Neuronal stem cell (in vitro differentiated cells): ENCODE results near the gene RASSF6.

Experiments
- DNase-seq: peaks from one replicate; pipeline ENCODE4 v3.0.0-alpha.2; 2013; ENCODE audit warnings: low spot score
- H2AFZ ChIP-seq: one replicate; pipeline ENCODE4 v1.6.1; 2013; ENCODE audit warnings: mild to moderate bottlenecking, low read length, inconsistent platforms
- H2AK5ac ChIP-seq: 2 replicates; pipeline ENCODE4 v1.6.1; 2013; ENCODE audit warnings: low read depth, mild to moderate bottlenecking, inconsistent platforms, low read length, moderate library complexity, mixed read lengths
- H2BK120ac ChIP-seq: 2 replicates; pipeline ENCODE4 v1.6.1; 2013; ENCODE audit warnings: low read depth, mild to moderate bottlenecking, inconsistent platforms, low read length, moderate library complexity, mixed read lengths
- H2BK12ac ChIP-seq: one replicate; pipeline ENCODE4 v1.6.1; 2013; ENCODE audit warnings: low read length, inconsistent platforms
- H2BK15ac ChIP-seq: 2 replicates; pipeline ENCODE4 v1.6.1; 2013; ENCODE audit warnings: mild to moderate bottlenecking, low read length, inconsistent platforms, mixed read lengths
- H2BK5ac ChIP-seq: one replicate; pipeline ENCODE4 v1.6.1; 2013; ENCODE audit warnings: inconsistent platforms, mild to moderate bottlenecking, low read length, moderate library complexity
- H3K14ac ChIP-seq: one replicate; pipeline ENCODE4 v1.6.1; 2013; ENCODE audit warnings: low read length, inconsistent platforms
- H3K18ac ChIP-seq: 2 replicates; pipeline ENCODE4 v1.6.1; 2013; ENCODE audit warnings: low read length, inconsistent platforms
- H3K23ac ChIP-seq: 2 replicates; pipeline ENCODE4 v1.6.1; 2013; ENCODE audit warnings: low read depth, mild to moderate bottlenecking, mixed read lengths, low read length, inconsistent platforms; ENCODE audit not compliant: poor library complexity
- H3K27ac ChIP-seq: replicated peaks from 3 replicates; pipeline ENCODE4 v1.5.1; 2013; ENCODE audit warnings: low read length, inconsistent platforms
- H3K27me3 ChIP-seq, 3 experiments: 2 replicates each; pipeline ENCODE4 v1.6.1; 2013; ENCODE audit warnings: low read length in 3 of 3, mild to moderate bottlenecking in 2 of 3, inconsistent platforms in 1 of 3, low read depth in 1 of 3, mixed read lengths in 1 of 3, moderate library complexity in 1 of 3; ENCODE audit not compliant: control insufficient read depth in 3 of 3, insufficient read depth in 3 of 3
- H3K36me3 ChIP-seq, 2 donors: replicated peaks in 1 of 2; 2 replicates each; pipeline ENCODE4 v1.6.1; 2013; ENCODE audit warnings: low read length in 2 of 2; ENCODE audit not compliant: control insufficient read depth in 2 of 2, insufficient read depth in 2 of 2
- H3K4ac ChIP-seq: 2 replicates; pipeline ENCODE4 v1.6.1; 2013; ENCODE audit warnings: inconsistent platforms, mild to moderate bottlenecking, low read length, moderate library complexity
- H3K4me1 ChIP-seq, 2 donors: 1 replicate in 1 of 2; 2 replicates in 1 of 2; pipeline ENCODE4 v1.6.1; 2013; ENCODE audit warnings: low read length in 2 of 2, low read depth in 1 of 2; ENCODE audit not compliant: control insufficient read depth in 2 of 2, insufficient read depth in 1 of 2
- H3K4me2 ChIP-seq: one replicate; pipeline ENCODE4 v1.6.1; 2013; ENCODE audit warnings: mild to moderate bottlenecking, low read length, inconsistent platforms; ENCODE audit not compliant: insufficient read depth, poor library complexity, severe bottlenecking
- H3K4me3 ChIP-seq, 2 donors: 2 replicates each; pipeline ENCODE4 v1.5.1; 2013; ENCODE audit warnings: low read length in 2 of 2, mild to moderate bottlenecking in 2 of 2, inconsistent platforms in 1 of 2, moderate library complexity in 1 of 2
- H3K79me1 ChIP-seq: one replicate; pipeline ENCODE4 v1.6.1; 2013; ENCODE audit warnings: low read depth, mild to moderate bottlenecking, inconsistent platforms, low read length, moderate library complexity
- H3K9ac ChIP-seq: one replicate; pipeline ENCODE4 v1.6.1; 2013; ENCODE audit warnings: mild to moderate bottlenecking, low read depth, low read length, inconsistent platforms; ENCODE audit not compliant: poor library complexity
- H3K9me3 ChIP-seq, 2 donors: replicated peaks in 1 of 2; 2 replicates each; pipeline versions ENCODE3 to v1.6.1; 2013; ENCODE audit warnings: low read length in 2 of 2, mild to moderate bottlenecking in 2 of 2, inconsistent platforms in 1 of 2, low read depth in 1 of 2, mixed read lengths in 1 of 2, moderate library complexity in 1 of 2; ENCODE audit not compliant: control insufficient read depth in 2 of 2, insufficient read depth in 1 of 2
- H4K8ac ChIP-seq: one replicate; pipeline ENCODE4 v1.6.1; 2013; ENCODE audit warnings: low read depth, mild to moderate bottlenecking, inconsistent platforms, low read length, moderate library complexity
- H4K91ac ChIP-seq: one replicate; pipeline ENCODE4 v1.6.1; 2013; ENCODE audit warnings: low read length, low read depth, mild to moderate bottlenecking, inconsistent platforms; ENCODE audit not compliant: poor library complexity
- WGBS, 2 donors: extraction: QIAGEN DNeasy Blood & Tissue Kit; methylation state at CpG; one replicate each; pipeline ENCODE4 v1.1.7; 2013; ENCODE audit warnings: missing lambda C conversion rate in 2 of 2, mixed read lengths in 1 of 2; ENCODE audit not compliant: insufficient read length in 2 of 2, insufficient replicate concordance in 1 of 2; ENCODE audit errors: extremely low coverage in 2 of 2; 5-methylcytosine and 5-hydroxymethylcytosine counted together

The RASSF6 gene

GRCh38 chr4:73613130-73613529 lies 7.1 kb downstream of the RASSF6 start:
- H3K4me3 ChIP-seq: no peak overlapping the region
- H2BK5ac ChIP-seq: no peak overlapping the region
- no peak overlapping the region for H3K9ac ChIP-seq
- H2BK15ac ChIP-seq: no peak overlapping the region
- H4K8ac ChIP-seq: no peak overlapping the region
- H3K27me3 ChIP-seq: no peaks in the 10 kb centered on the region
- no peaks in the 10 kb centered on the region for H3K9me3 ChIP-seq
- H2BK120ac ChIP-seq: no peak overlapping the region
- H3K14ac ChIP-seq: no peak overlapping the region
- H3K27ac ChIP-seq: no peak overlapping the region
- H3K4ac ChIP-seq: no peak overlapping the region
- H3K4me1 ChIP-seq: peaks cover 0 to 1% of the 10 kb centered on the region in 2 donors
- H3K79me1 ChIP-seq: no peaks in the 10 kb centered on the region
- no peak overlapping the region for H2AK5ac ChIP-seq
- H3K4me2 ChIP-seq: no peak overlapping the region
- no peak overlapping the region for H2BK12ac ChIP-seq
- no peak overlapping the region for H4K91ac ChIP-seq
- no peaks in the 10 kb centered on the region for H3K36me3 ChIP-seq
- no peak for DNase-seq
- no peak overlapping the region for H3K23ac ChIP-seq
- no peak overlapping the region for H2AFZ ChIP-seq
- WGBS, 2 donors: no CpG with 5 or more reads among the region's 2 CpGs
- H3K18ac ChIP-seq: no peak overlapping the region

DNA sequence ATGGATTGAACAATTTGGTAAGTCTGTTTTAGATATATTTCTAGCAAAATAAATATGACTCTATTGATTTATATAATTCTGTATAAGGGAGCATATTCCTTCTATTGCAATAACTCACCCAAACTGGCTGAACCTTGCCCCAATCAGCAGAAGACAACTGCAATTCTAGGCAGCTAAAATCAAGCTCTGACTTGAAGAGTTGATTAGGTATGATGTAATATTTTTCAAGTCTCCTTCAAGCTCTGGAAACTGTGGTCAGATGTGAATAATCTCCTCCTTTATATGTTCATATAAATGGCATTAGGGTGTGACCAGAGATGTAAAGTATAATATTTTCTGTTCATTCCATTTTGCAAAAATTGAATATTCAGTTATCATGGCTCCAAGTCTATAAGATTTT lies 8.2 kb downstream of the RASSF6 start:
- Histone ChIP-seq H3K9ac (no peak overlapping the region), H3K36me3 (no peaks in the 10 kb centered on the region), H4K91ac (no peak overlapping the region), H3K18ac (no peak overlapping the region), H2BK120ac (no peak overlapping the region), H3K23ac (no peak overlapping the region), H3K4me1 (peaks cover 0 to 1% of the 10 kb centered on the region in 2 donors), H3K27me3 (no peaks in the 10 kb centered on the region), H3K4me3 (no peak overlapping the region), H3K79me1 (no peaks in the 10 kb centered on the region), H4K8ac (no peak overlapping the region), H2AK5ac (no peak overlapping the region), H3K9me3 (no peaks in the 10 kb centered on the region), H2BK5ac (no peak overlapping the region), H3K4ac (no peak overlapping the region), H2BK12ac (no peak overlapping the region), H3K4me2 (no peak overlapping the region), H3K27ac (no peak overlapping the region), H3K14ac (no peak overlapping the region), H2AFZ (no peak overlapping the region), H2BK15ac (no peak overlapping the region)
- no peak for DNase-seq

DNA sequence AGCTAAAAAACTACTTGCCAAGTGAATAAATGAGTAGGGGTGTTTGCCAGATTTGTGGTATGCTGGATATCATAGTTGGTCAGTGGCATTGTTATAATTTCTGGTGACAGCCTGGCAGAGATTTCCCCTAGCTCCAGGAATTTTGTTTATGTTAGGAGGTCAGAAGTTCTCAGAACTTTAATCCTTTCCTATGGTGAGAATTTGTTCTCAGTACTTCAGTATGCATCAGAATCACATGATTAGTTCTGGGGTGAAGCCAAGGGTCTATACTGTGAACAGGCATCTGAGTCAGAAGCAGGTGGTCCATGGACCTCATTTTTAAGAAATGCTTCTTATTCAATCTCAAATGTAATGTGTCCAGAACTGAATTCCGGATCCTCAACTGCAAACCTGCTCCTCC lies 10.5 kb downstream of the RASSF6 start:
- Histone ChIP-seq H3K9ac (no peak overlapping the region), H2BK120ac (no peak overlapping the region), H3K4me1 (peaks cover 0 to 1% of the 10 kb centered on the region in 2 donors), H3K23ac (no peak overlapping the region), H3K79me1 (no peaks in the 10 kb centered on the region), H3K9me3 (no peaks in the 10 kb centered on the region), H3K14ac (no peak overlapping the region), H2BK5ac (no peak overlapping the region), H4K8ac (no peak overlapping the region), H3K4me2 (no peak overlapping the region), H3K27me3 (no peaks in the 10 kb centered on the region), H3K36me3 (no peaks in the 10 kb centered on the region), H2BK12ac (no peak overlapping the region), H3K18ac (no peak overlapping the region), H3K27ac (no peak overlapping the region), H3K4me3 (no peak overlapping the region), H4K91ac (no peak overlapping the region), H2AK5ac (no peak overlapping the region), H3K4ac (no peak overlapping the region), H2BK15ac (no peak overlapping the region), H2AFZ (no peak overlapping the region)
- DNase-seq: no peak
- WGBS, 2 donors: no CpG with 5 or more reads among the region's 1 CpG

DNA sequence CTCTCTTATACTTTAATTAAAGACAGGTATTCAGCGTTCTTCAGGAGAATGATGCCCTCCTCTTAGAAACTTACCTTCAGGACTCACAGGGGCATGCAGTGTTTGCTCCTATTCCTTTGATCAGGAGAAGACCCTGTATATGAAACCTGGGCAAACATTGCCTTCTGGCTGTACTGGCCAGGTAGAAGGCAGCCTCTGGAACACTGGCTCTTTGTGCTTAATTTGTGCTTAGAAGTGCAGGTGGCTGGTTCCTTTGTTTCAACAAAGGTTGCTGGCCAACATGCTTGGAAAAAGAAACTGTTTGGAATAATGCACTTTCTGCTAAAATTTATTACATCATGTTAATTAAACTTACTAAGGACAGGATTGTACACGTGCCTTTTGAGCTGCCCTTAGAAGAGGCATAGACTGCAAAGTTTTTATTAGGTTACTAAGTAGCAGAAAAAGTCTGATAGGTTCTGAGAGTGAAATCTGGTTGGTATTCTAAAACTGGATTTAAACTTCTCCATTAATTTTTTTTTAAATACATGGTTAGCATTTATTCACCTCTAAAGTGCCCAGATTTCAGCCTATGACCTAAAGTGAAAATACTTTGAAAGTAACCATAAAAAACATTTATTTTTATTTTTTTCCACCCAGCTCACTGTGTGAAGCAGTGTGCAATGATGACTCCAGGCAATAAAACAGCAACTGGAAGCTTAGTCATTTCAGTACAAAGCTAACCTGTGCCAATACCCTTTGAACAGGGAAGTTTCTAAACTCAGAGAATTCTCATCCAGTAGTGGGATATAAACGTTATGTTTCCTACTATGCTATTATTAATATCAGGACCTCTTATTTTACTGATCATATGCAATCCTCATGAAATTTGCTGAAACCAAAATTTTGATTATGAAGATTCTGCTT lies 11.3 kb downstream of the RASSF6 start:
- Histone ChIP-seq H3K9ac (no peak overlapping the region), H3K79me1 (no peaks in the 10 kb centered on the region), H4K8ac (no peak overlapping the region), H3K4me1 (peaks cover 0 to 1% of the 10 kb centered on the region in 2 donors), H3K27me3 (no peaks in the 10 kb centered on the region), H4K91ac (no peak overlapping the region), H2AK5ac (no peak overlapping the region), H3K9me3 (no peaks in the 10 kb centered on the region), H2BK15ac (no peak overlapping the region), H2BK5ac (no peak overlapping the region), H3K27ac (no peak overlapping the region), H2BK120ac (no peak overlapping the region), H3K23ac (no peak overlapping the region), H3K14ac (no peak overlapping the region), H2AFZ (no peak overlapping the region), H3K4me2 (no peak overlapping the region), H2BK12ac (no peak overlapping the region), H3K18ac (no peak overlapping the region), H3K4me3 (no peak overlapping the region), H3K36me3 (no peaks in the 10 kb centered on the region), H3K4ac (no peak overlapping the region)
- WGBS, 2 donors: no CpG with 5 or more reads among the region's 3 CpGs
- DNase-seq: no peak
